ENCODE measurements around the gene GULP1. TPM values are rescaled to one million over a fixed set of nuclear protein-coding genes. Genes with fewer than 3 reads are reported as not detected.

Gene GULP1
- total RNA-seq, 1 donor from 2014 or later, result 95.5 TPM

GRCh38 chr2:188631037-188631809 is 339.5 kb downstream of the GULP1 start:
- no peak for DNase-seq (ENCODE audit: low read depth)
- TF ChIP-seq CTCF (IDR thresholded peaks at IDR 0.05; ENCODE audit: insufficient read depth, low read length, poor library complexity, severe bottlenecking), result no peak
- Histone ChIP-seq H3K36me3 (ENCODE audit: control insufficient read depth, insufficient read depth, low read length) (no peaks in the 10 kb centered on the region), H3K4me3 (ENCODE audit: low read depth, low read length) (no peak overlapping the region), H3K27me3 (ENCODE audit: control insufficient read depth, insufficient read depth, low read length) (no peaks in the 10 kb centered on the region)

GRCh38 chr2:188634656-188635055 is 343.0 kb downstream of the GULP1 start:
- Histone ChIP-seq H3K27me3 (ENCODE audit: control insufficient read depth, insufficient read depth, low read length) (no peaks in the 10 kb centered on the region), H3K4me3 (ENCODE audit: low read depth, low read length) (no peak overlapping the region), H3K36me3 (ENCODE audit: control insufficient read depth, insufficient read depth, low read length) (no peaks in the 10 kb centered on the region)
- DNase-seq (ENCODE audit: low read depth), result no peak
- TF ChIP-seq CTCF (IDR thresholded peaks at IDR 0.05; ENCODE audit: insufficient read depth, low read length, poor library complexity, severe bottlenecking), result no peak

Data from kidney epithelial cell (primary cell).